H1 (cell line): ENCODE results near the gene THYN1. TPM values are rescaled to one million over a fixed set of nuclear protein-coding genes. Genes with fewer than 3 reads are reported as not detected.

Experiments
- CBX5 ChIP-seq: fragments of 300-800, 300-1000 bp; sonication (generic); IDR thresholded peaks from 2 replicates; pipeline ENCODE4 v1.7.1; 2016; ENCODE audit warnings: antibody characterized with exemption, low read length, low read depth
- POLR2A ChIP-seq, 2 experiments: IDR thresholded peaks; 1 replicate in 1 of 2; 2 replicates in 1 of 2; pipeline ENCODE4 v1.6.1; 2011; ENCODE audit warnings: low read depth in 2 of 2, low read length in 2 of 2, mild to moderate bottlenecking in 2 of 2; ENCODE audit errors: control extremely low read depth in 1 of 2
- RAD21 ChIP-seq, 2 experiments: IDR thresholded peaks in 1 of 2; conservative IDR thresholded peaks in 1 of 2; 2 replicates each; pipeline ENCODE4 v1.6.1; 2011; ENCODE audit warnings: low read depth in 2 of 2, low read length in 2 of 2, improper control_type of control experiment in 1 of 2, inconsistent platforms in 1 of 2, mild to moderate bottlenecking in 1 of 2, moderate library complexity in 1 of 2
- SAP30 ChIP-seq: fragments of 300-600 bp; sonication (generic); IDR thresholded peaks from 2 replicates; pipeline ENCODE4 v1.7.1; 2012; ENCODE audit warnings: low read length, moderate library complexity, mild to moderate bottlenecking, inconsistent platforms; ENCODE audit not compliant: insufficient read depth, insufficient replicate concordance
- SP2 ChIP-seq: IDR thresholded peaks from 2 replicates; pipeline ENCODE4 v1.6.1; 2012; ENCODE audit warnings: mild to moderate bottlenecking, low read length, inconsistent platforms
- USF2 ChIP-seq: IDR thresholded peaks from 2 replicates; pipeline ENCODE4 v1.6.1; 2011; ENCODE audit warnings: low read length, improper control_type of control experiment
- polyA plus RNA-seq, 7 experiments: library from polyadenylated mRNA; depleted of rRNA in 3 of 7; stranded (reverse) in 5 of 7; unstranded in 2 of 7; fragments of >200 nt in 5 of 7; fragments of 200-250 nt in 2 of 7; gene quantifications; 1 replicate in 5 of 7; 2 replicates in 1 of 7; 4 replicates in 1 of 7; pipeline versions ENCODE4 v1.2.1 to v1.2.3, GENCODE V29; 2011 to 2013; ENCODE audit warnings: missing spikeins in 2 of 7, mixed read lengths in 2 of 7
- total RNA-seq: library from RNA; stranded (reverse); fragmentation: NEBNext Ultra II Directional; extraction: Animal tissue kit (Norgen Biotek cat#: 25700); gene quantifications from 2 replicates; pipeline ENCODE4 v1.2.1, GENCODE V29; 2021

Gene THYN1
- total and polyA plus RNA-seq, 2 of the 8 experiments (the other 6 are each of a cell fraction or from before 2014, with no cell fraction given): 77.3 to 95.1 TPM

GRCh38 chr11:134260983-134261382, 7.8 kb upstream of the THYN1 start (continued):
- TF ChIP-seq SP2 (no peak), SAP30 (no peak), CBX5 (no peak), POLR2A (IDR thresholded peaks at IDR 0.05; ENCODE audit: control extremely low read depth in 1 of 2, low read depth in 2 of 2, low read length in 2 of 2) (no peak; a peak in 1 of 3 replicates), RAD21 (IDR thresholded peaks at IDR 0.05 in 1 of 2, conservative IDR thresholded peaks at IDR 0.05 in 1 of 2; ENCODE audit: low read depth in 2 of 2, low read length in 2 of 2) (no peak), USF2 (no peak)
